ENCODE results near the gene OR4C13. TPM values are rescaled to one million over a fixed set of nuclear protein-coding genes. Genes with fewer than 3 reads are reported as not detected.
"Not testable (repeated sequence)": the region's sequence is repeated elsewhere in the genome, so short reads cannot be mapped to it uniquely, and the experiment has no call there.

The OR4C13 gene
- not detected in 2 replicates for polyA plus RNA-seq
- not detected in 2 replicates for polyA minus RNA-seq

GRCh38 chr11:49952091-49952490 is at the start of gene OR4C13:
OR4C13 (plus strand) TSS chr11:49952391; CDS start chr11:49952423, 32 bp downstream.
- Histone ChIP-seq H3K27me3 (ENCODE audit: insufficient read depth, low read depth, low read length) (no peaks in the 10 kb centered on the region), H2AFZ (ENCODE audit: low read depth, low read length) (no peak within 1 kb of the TSS), H4K20me1 (ENCODE audit: insufficient read depth) (no peaks in the 10 kb centered on the region), H3K79me2 (replicated peaks; ENCODE audit: insufficient read depth, low read length) (no peaks in the 10 kb centered on the region), H3F3A (ENCODE audit: insufficient read depth, low read length, poor library complexity, severe bottlenecking) (no peaks in the 10 kb centered on the region), H3K9ac (ENCODE audit: low read length) (no peak within 1 kb of the TSS), H3K9me3 (ENCODE audit: low read length) (no peaks in the 10 kb centered on the region), H3K4me2 (ENCODE audit: low read length) (no peak within 1 kb of the TSS), H3K9me2 (ENCODE audit: insufficient read depth, low read length) (no peaks in the 10 kb centered on the region), H3K36me3 (ENCODE audit: insufficient read depth, low read length) (no peaks in the 10 kb centered on the region), H3K4me3 (ENCODE audit: low read length) (no peak within 1 kb of the TSS), H3K27ac (ENCODE audit: low read length) (no peak within 1 kb of the TSS)
- TF ChIP-seq TAF1 (IDR thresholded peaks at IDR 0.05; ENCODE audit: low read depth) (no peak), POLR2AphosphoS5 (IDR thresholded peaks at IDR 0.05) (no peak), MXI1 (conservative IDR thresholded peaks at IDR 0.05; ENCODE audit: poor library complexity, severe bottlenecking) (no peak), RAD21 (conservative IDR thresholded peaks at IDR 0.05) (no peak), CTCF (IDR thresholded peaks at IDR 0.05; ENCODE audit: poor library complexity, severe bottlenecking) (no peak), SMC3 (conservative IDR thresholded peaks at IDR 0.05; ENCODE audit: poor library complexity) (no peak), REST (IDR thresholded peaks at IDR 0.05; ENCODE audit: borderline replicate concordance) (no peak), EZH2 (IDR thresholded peaks at IDR 0.05; ENCODE audit: borderline replicate concordance, insufficient read depth, low read length, poor library complexity, severe bottlenecking) (no peak), EP300 (conservative IDR thresholded peaks at IDR 0.05; ENCODE audit: poor library complexity, severe bottlenecking) (no peak)

- H3K9ac ChIP-seq (ENCODE audit: low read length); H3K79me2 ChIP-seq (replicated peaks; ENCODE audit: insufficient read depth, low read length); H3F3A ChIP-seq (ENCODE audit: insufficient read depth, low read length, poor library complexity, severe bottlenecking); H3K27me3 ChIP-seq (ENCODE audit: insufficient read depth, low read depth, low read length); H3K9me3 ChIP-seq (ENCODE audit: low read length); H2AFZ ChIP-seq (ENCODE audit: low read depth, low read length); H3K4me2 ChIP-seq (ENCODE audit: low read length); H3K4me3 ChIP-seq (ENCODE audit: low read length); H3K27ac ChIP-seq (ENCODE audit: low read length); H3K9me2 ChIP-seq (ENCODE audit: insufficient read depth, low read length); H3K36me3 ChIP-seq (ENCODE audit: insufficient read depth, low read length); H4K20me1 ChIP-seq (ENCODE audit: insufficient read depth): not testable (repeated sequence)
Observed at GRCh38 chr11:49911516-49911915, 40.7 kb upstream of the OR4C13 start.

GRCh38 chr11:49948701-49949100 is 3.5 kb upstream of the OR4C13 start:
- H3K27ac ChIP-seq (ENCODE audit: low read length); H3K27me3 ChIP-seq (ENCODE audit: insufficient read depth, low read depth, low read length); H3K36me3 ChIP-seq (ENCODE audit: insufficient read depth, low read length); H3K9ac ChIP-seq (ENCODE audit: low read length); H3K4me2 ChIP-seq (ENCODE audit: low read length); H3K9me2 ChIP-seq (ENCODE audit: insufficient read depth, low read length); H4K20me1 ChIP-seq (ENCODE audit: insufficient read depth); H3K79me2 ChIP-seq (replicated peaks; ENCODE audit: insufficient read depth, low read length); H3K4me3 ChIP-seq (ENCODE audit: low read length); H3K9me3 ChIP-seq (ENCODE audit: low read length); H3F3A ChIP-seq (ENCODE audit: insufficient read depth, low read length, poor library complexity, severe bottlenecking); H2AFZ ChIP-seq (ENCODE audit: low read depth, low read length): not testable (repeated sequence)

- not testable (repeated sequence) for H3K36me3 ChIP-seq (ENCODE audit: insufficient read depth, low read length); H3K4me3 ChIP-seq (ENCODE audit: low read length); H3F3A ChIP-seq (ENCODE audit: insufficient read depth, low read length, poor library complexity, severe bottlenecking); H3K27ac ChIP-seq (ENCODE audit: low read length); H3K4me2 ChIP-seq (ENCODE audit: low read length); H3K79me2 ChIP-seq (replicated peaks; ENCODE audit: insufficient read depth, low read length); H4K20me1 ChIP-seq (ENCODE audit: insufficient read depth); H3K9me3 ChIP-seq (ENCODE audit: low read length); H3K9ac ChIP-seq (ENCODE audit: low read length); H3K27me3 ChIP-seq (ENCODE audit: insufficient read depth, low read depth, low read length); H3K9me2 ChIP-seq (ENCODE audit: insufficient read depth, low read length); H2AFZ ChIP-seq (ENCODE audit: low read depth, low read length)
Observed at GRCh38 chr11:49973439-49973838, 21.2 kb downstream of the OR4C13 start.

- H3K27me3 ChIP-seq (ENCODE audit: insufficient read depth, low read depth, low read length); H3K79me2 ChIP-seq (replicated peaks; ENCODE audit: insufficient read depth, low read length); H3K4me3 ChIP-seq (ENCODE audit: low read length); H3K36me3 ChIP-seq (ENCODE audit: insufficient read depth, low read length); H4K20me1 ChIP-seq (ENCODE audit: insufficient read depth); H3K4me2 ChIP-seq (ENCODE audit: low read length); H2AFZ ChIP-seq (ENCODE audit: low read depth, low read length); H3K27ac ChIP-seq (ENCODE audit: low read length); H3K9me3 ChIP-seq (ENCODE audit: low read length); H3F3A ChIP-seq (ENCODE audit: insufficient read depth, low read length, poor library complexity, severe bottlenecking); H3K9me2 ChIP-seq (ENCODE audit: insufficient read depth, low read length); H3K9ac ChIP-seq (ENCODE audit: low read length): not testable (repeated sequence)
Observed at GRCh38 chr11:49982435-49982834, 30.2 kb downstream of the OR4C13 start, which contains the start of gene OR4C12. OR4C12 (minus strand) TSS chr11:49982535; CDS start chr11:49982501, 34 bp downstream.
